ENCODE data around the gene FLYWCH1.

Gene FLYWCH1

DNA sequence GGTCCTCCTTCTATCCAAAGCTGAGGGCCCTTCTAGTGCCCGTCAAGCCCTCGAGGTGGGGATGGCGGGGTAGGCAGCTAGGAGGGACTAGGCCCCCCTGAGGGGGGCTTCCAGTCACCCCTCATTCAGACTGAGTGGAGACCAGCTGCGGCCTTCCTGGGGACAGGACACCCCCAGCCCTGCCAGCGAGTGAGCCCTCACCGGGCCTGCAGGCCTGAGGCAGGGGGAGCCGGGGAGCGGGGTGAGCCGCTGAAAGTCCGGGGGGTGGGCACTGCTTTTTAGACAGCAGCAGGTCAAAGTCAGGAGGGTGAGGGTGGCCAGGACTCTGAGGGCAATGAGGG lies 43.7 kb downstream of the FLYWCH1 start:
- H3K27me3 ChIP-seq (ENCODE audit: insufficient read depth, low read length), result no peaks in the 10 kb centered on the region
- peaks cover 15% of the 10 kb centered on the region for H3K4me1 ChIP-seq (ENCODE audit: insufficient read depth, low read length)
- whole genome bisulfite sequencing, result 80% methylated on average over 10 of the region's 10 CpGs
- no peaks in the 10 kb centered on the region for H3K36me3 ChIP-seq (ENCODE audit: insufficient read depth, low read length)
- H3K27ac ChIP-seq (ENCODE audit: low read depth, low read length), result no peak overlapping the region
- H3K9me3 ChIP-seq (ENCODE audit: insufficient read depth, low read depth, low read length), result no peaks in the 10 kb centered on the region
- no peak overlapping the region for H3K9ac ChIP-seq (ENCODE audit: low read depth, low read length)
- no peak overlapping the region for H3K4me3 ChIP-seq (ENCODE audit: low read length)

DNA sequence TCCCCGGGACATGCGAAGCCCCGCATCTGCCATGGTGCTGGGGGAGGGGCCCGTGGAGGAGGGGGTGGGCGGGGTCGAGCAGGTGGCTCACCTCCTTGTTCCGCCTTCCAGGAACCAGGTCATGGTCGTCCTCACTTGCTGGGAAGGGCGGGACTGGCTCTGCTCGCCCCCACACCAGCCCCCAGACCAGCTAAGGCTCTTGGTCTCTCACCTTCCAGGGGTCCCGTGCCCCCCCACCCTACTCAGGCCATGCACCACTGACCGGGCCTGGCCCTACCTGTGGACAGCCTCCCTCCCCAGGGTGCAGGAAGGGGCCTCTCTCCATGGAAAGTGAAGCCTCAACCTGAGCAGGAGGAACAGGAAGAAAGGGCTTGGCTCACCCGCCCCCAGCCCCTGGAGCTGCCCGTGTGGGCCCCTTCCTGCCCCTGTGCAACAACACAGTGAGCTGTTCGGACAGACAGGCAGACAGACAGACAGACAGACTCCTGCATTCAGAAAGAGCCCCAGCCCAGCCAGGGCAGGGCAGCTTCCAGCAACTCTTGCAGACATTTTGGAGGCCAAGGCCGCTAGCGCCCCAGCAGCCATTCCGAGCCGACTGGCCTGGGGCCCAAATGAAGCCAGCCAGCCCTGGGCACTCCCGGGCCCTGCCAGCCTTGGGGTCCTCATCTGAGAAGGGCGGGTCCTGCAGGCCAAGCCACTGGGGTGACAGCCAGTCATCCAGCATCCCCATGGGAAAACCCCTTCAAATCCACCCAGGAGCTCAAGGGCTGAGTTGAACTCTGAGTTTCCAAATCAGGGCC lies 44.2 kb downstream of the FLYWCH1 start:
- H3K9ac ChIP-seq (ENCODE audit: low read depth, low read length), result no peak overlapping the region

DNA sequence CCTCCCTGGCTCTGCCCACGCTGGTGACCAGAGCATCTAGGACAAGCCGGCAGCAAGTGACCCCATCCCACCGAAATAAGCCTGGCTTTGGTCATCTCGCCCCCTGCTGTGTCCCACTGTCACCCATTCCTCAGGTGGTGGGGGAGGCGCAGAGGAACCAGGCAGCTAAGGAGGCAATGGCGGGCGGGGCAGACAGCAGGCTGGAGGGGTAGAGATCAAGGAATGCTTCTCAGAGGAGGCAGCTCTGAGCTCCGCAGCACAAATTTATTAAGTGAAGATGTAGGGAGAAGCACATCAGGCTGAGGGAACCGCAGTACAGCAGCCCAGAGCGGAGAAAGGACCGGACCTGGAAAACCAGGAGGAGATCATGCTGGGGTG lies 44.8 kb downstream of the FLYWCH1 start:
- no peaks in the 10 kb centered on the region for H3K27me3 ChIP-seq (ENCODE audit: insufficient read depth, low read length)
- 84% methylated on average over 11 of the region's 11 CpGs for WGBS
- no peak overlapping the region for H3K4me3 ChIP-seq (ENCODE audit: low read length)
- peaks cover 15% of the 10 kb centered on the region for H3K4me1 ChIP-seq (ENCODE audit: insufficient read depth, low read length)
- H3K27ac ChIP-seq (ENCODE audit: low read depth, low read length), result no peak overlapping the region
- no peaks in the 10 kb centered on the region for H3K36me3 ChIP-seq (ENCODE audit: insufficient read depth, low read length)
- H3K9ac ChIP-seq (ENCODE audit: low read depth, low read length), result no peak overlapping the region
- no peaks in the 10 kb centered on the region for H3K9me3 ChIP-seq (ENCODE audit: insufficient read depth, low read depth, low read length)

More for the DNA sequence above, 44.2 kb downstream of the FLYWCH1 start:
- Histone ChIP-seq H3K27ac (ENCODE audit: low read depth, low read length) (no peak overlapping the region), H3K4me3 (ENCODE audit: low read length) (no peak overlapping the region), H3K9me3 (ENCODE audit: insufficient read depth, low read depth, low read length) (no peaks in the 10 kb centered on the region), H3K27me3 (ENCODE audit: insufficient read depth, low read length) (no peaks in the 10 kb centered on the region), H3K4me1 (ENCODE audit: insufficient read depth, low read length) (peaks cover 15% of the 10 kb centered on the region), H3K36me3 (ENCODE audit: insufficient read depth, low read length) (no peaks in the 10 kb centered on the region)
- 60% methylated on average over 21 of the region's 21 CpGs for WGBS

DNA sequence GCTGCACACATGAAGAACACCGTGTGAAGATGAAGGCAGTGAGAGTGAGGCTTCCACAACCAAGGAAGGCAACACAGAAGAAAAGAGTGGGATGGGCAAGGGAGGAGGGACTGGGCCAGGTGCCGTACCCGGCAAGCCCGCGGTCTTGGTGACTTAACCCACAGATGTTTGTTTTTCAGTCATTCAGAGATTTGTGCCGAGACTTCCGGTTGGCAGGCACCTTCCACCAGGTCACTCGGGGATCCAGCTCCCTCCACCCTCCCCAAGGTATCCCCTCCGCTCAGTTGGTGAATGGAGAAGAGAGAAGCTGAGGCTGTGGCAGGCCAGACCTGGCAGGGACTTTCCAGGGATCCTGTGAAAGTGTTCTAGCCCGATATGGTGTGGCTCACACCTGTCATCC lies 47.5 kb downstream of the FLYWCH1 start:
- 82% methylated on average over 9 of the region's 10 CpGs for WGBS
- no peak overlapping the region for H3K9ac ChIP-seq (ENCODE audit: low read depth, low read length)
- H3K36me3 ChIP-seq (ENCODE audit: insufficient read depth, low read length), result no peaks in the 10 kb centered on the region
- peaks cover 14% of the 10 kb centered on the region for H3K27me3 ChIP-seq (ENCODE audit: insufficient read depth, low read length)
- H3K27ac ChIP-seq (ENCODE audit: low read depth, low read length), result no peak overlapping the region
- H3K4me1 ChIP-seq (ENCODE audit: insufficient read depth, low read length), result peaks cover 22% of the 10 kb centered on the region
- H3K4me3 ChIP-seq (ENCODE audit: low read length), result no peak overlapping the region
- H3K9me3 ChIP-seq (ENCODE audit: insufficient read depth, low read depth, low read length), result no peaks in the 10 kb centered on the region

DNA sequence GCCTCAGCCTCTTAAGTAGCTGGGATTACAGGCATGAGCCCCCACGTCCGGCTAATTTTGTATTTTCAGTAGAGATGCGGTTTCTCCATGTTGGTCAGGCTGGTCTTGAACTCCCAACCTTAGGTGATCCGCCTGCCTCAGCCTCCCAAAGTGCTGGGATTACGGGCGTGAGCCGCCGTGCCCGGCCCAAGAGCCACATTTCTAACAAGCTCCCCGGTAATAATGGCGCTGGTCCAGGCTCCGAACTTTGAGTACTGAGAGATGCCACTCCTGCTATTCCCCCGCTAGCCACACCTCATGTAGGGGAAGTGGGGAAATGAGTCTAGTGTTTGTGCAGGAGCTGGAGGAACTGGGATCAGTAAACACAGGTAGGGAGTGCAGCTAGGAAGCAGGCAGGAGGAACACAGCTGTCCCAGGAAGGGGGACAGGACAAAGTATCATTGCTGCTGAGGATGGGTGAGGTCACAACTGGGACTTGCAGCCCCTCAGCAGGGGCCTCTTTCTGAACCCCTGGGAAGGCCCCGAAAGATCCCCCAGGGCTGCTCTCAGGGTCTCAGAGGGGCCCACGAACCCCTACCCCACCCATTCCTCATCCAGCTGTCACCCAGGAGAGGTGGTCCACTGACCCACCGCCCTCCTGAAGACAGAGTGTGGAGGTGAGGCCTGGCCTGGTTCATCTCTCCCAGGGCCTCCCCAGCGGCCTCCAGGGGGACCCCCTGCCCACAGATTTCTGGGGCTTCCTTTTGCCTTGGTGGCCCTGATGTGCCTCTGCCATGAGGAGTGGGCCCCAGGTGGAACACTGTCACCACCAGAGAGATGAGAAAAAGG lies 48.7 kb downstream of the FLYWCH1 start:
- Histone ChIP-seq H3K27me3 (ENCODE audit: insufficient read depth, low read length) (peaks cover 14% of the 10 kb centered on the region), H3K9me3 (ENCODE audit: insufficient read depth, low read depth, low read length) (no peaks in the 10 kb centered on the region), H3K36me3 (ENCODE audit: insufficient read depth, low read length) (no peaks in the 10 kb centered on the region), H3K27ac (ENCODE audit: low read depth, low read length) (no peak overlapping the region), H3K4me1 (ENCODE audit: insufficient read depth, low read length) (peaks cover 16% of the 10 kb centered on the region), H3K4me3 (ENCODE audit: low read length) (no peak overlapping the region), H3K9ac (ENCODE audit: low read depth, low read length) (no peak overlapping the region)
- 83% methylated on average over 17 of the region's 17 CpGs for WGBS

DNA sequence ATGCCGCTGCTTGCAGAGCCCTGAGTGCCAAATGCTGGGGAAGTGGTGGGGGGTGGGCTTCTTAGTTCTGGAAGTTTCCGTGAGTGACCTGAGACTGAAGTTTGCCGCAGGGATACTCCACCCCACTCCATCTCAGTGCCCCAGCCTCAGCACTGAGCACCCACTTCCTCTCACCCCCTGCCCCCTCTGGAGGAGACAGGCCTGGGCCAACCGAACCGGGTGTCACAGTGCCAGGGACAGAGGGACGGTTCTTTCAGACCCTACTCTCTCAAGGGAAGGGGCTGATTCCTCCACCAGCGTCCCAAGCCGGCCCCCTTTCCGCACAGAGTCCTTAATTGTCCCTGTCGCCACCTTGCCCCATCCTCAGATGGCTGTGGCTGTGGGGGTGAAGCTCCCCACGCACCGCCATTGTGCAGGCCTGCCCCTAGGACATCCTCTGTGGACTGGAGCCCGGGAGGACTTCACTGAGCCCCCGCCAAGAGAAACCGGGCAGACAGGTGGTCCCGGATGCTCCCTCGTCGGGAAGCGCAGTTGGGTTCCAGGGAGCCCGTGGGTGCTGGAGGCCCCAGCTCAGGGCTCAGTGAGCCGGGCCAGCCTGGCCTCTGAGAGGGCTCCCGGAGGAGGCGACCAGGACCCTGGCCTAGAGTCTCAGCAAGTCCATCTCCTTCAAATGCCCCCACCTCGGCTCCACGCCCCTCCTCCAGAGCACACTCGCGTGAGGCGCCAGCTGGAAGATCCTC lies 50.8 kb downstream of the FLYWCH1 start:
- H3K27me3 ChIP-seq (ENCODE audit: insufficient read depth, low read length), result peaks cover 30% of the 10 kb centered on the region
- H3K9ac ChIP-seq (ENCODE audit: low read depth, low read length), result 0 out of 2 replicates have a peak overlapping the region, but pooled peaks have one; percentile 26
- H3K36me3 ChIP-seq (ENCODE audit: insufficient read depth, low read length), result no peaks in the 10 kb centered on the region
- 52% methylated on average over 28 of the region's 28 CpGs for WGBS
- H3K27ac ChIP-seq (ENCODE audit: low read depth, low read length), result no peak overlapping the region; the same call in 1 of the 2 replicates
- H3K4me3 ChIP-seq (ENCODE audit: low read length), result peak overlapping the region; percentile 70
- H3K9me3 ChIP-seq (ENCODE audit: insufficient read depth, low read depth, low read length), result no peaks in the 10 kb centered on the region
- peaks cover 7% of the 10 kb centered on the region for H3K4me1 ChIP-seq (ENCODE audit: insufficient read depth, low read length)

DNA sequence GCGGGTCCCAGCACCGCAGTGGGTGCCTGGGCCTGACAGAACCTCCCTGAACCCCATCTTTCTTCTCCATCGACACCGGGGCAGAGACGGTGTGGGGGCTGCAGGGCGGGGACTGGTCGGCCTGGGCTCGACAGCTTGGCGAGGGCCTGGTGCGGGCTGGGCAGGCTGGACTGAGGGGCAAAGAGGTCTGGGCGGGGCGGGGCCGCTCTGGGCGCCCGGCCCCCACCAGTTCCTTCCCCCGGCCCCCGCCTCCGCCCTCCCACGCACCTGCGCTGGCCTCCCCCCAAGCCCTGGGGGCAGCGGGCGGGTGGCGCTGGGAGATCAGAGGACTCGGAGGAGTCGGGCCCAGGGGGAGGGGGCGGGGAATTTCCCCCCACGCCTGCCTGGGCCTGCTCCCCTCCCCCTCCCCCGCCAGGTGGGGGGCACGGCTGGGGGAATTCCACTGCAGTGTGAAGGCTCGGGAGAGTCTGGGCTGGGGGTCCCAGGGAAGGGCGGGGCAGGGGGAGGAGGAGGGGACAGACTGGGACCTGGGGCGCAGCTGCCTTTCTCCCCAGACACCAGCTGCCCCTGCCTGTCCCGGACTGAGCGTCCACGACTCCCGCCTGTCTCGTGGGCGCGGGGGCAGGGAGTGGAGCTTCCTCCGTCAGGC lies 51.5 kb downstream of the FLYWCH1 start:
- Histone ChIP-seq H3K36me3 (ENCODE audit: insufficient read depth, low read length) (no peaks in the 10 kb centered on the region), H3K27me3 (ENCODE audit: insufficient read depth, low read length) (peaks cover 37% of the 10 kb centered on the region), H3K27ac (ENCODE audit: low read depth, low read length) (peak overlapping the region; percentile 74; the same call in 1 of the 2 replicates), H3K9ac (ENCODE audit: low read depth, low read length) (peak overlapping the region; percentile 66), H3K9me3 (ENCODE audit: insufficient read depth, low read depth, low read length) (no peaks in the 10 kb centered on the region), H3K4me1 (ENCODE audit: insufficient read depth, low read length) (peaks cover 7% of the 10 kb centered on the region), H3K4me3 (ENCODE audit: low read length) (peak overlapping the region; percentile 70)
- 1% methylated on average over 21 of the region's 40 CpGs for WGBS

DNA sequence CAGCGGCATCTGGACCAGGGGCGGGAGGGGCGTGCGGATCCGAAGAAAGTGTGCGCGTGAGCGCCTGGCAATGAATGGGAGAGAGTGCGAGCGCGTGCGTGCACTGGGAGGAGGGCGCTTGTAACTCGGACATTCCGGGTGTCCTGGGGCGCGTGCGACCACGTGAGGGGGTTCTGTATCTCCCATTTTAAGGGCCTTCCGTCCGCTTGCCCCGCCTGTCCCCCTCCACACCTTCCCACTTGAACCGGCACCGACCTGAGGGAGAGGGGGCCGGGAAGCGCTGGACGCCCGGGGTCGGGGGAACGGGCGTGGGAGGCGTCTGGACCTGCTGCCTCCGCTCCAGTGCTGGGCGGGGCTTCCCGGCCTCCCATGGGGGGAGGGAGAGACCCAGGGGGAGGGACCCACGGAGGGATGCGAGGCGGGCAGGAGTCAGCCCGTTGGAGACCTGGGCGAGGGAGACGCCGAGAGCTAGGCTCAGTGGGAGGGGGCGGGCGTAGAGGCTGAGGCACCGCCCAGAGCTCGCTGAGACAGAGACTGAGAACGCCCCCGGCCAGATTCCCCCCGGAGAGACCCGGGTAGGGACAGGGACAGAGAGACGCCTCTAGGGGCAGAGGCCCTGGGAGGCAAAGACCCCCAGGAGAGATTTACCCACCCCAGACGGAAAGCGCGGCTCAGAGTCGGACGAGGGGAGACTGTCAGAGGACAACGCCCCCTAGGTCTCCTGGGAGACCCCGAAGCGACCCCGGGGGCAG lies 52.2 kb downstream of the FLYWCH1 start, which contains the start of gene KREMEN2:
Gene KREMEN2 (plus strand): TSS at position 553 of the 752 bp plus-strand sequence. CDS start 246 bp downstream, outside the sequence.
- peak within 1 kb of the TSS; percentile 74; the same call in 1 of the 2 replicates for H3K27ac ChIP-seq (ENCODE audit: low read depth, low read length)
- H3K9me3 ChIP-seq (ENCODE audit: insufficient read depth, low read depth, low read length), result no peaks in the 10 kb centered on the region
- H3K9ac ChIP-seq (ENCODE audit: low read depth, low read length), result peak within 1 kb of the TSS; percentile 66
- under 1% methylated on average over 60 of the region's 60 CpGs for WGBS
- peak within 1 kb of the TSS; percentile 70 for H3K4me3 ChIP-seq (ENCODE audit: low read length)
- H3K4me1 ChIP-seq (ENCODE audit: insufficient read depth, low read length), result peaks cover 7% of the 10 kb centered on the region
- peaks cover 40% of the 10 kb centered on the region for H3K27me3 ChIP-seq (ENCODE audit: insufficient read depth, low read length)
- H3K36me3 ChIP-seq (ENCODE audit: insufficient read depth, low read length), result no peaks in the 10 kb centered on the region

DNA sequence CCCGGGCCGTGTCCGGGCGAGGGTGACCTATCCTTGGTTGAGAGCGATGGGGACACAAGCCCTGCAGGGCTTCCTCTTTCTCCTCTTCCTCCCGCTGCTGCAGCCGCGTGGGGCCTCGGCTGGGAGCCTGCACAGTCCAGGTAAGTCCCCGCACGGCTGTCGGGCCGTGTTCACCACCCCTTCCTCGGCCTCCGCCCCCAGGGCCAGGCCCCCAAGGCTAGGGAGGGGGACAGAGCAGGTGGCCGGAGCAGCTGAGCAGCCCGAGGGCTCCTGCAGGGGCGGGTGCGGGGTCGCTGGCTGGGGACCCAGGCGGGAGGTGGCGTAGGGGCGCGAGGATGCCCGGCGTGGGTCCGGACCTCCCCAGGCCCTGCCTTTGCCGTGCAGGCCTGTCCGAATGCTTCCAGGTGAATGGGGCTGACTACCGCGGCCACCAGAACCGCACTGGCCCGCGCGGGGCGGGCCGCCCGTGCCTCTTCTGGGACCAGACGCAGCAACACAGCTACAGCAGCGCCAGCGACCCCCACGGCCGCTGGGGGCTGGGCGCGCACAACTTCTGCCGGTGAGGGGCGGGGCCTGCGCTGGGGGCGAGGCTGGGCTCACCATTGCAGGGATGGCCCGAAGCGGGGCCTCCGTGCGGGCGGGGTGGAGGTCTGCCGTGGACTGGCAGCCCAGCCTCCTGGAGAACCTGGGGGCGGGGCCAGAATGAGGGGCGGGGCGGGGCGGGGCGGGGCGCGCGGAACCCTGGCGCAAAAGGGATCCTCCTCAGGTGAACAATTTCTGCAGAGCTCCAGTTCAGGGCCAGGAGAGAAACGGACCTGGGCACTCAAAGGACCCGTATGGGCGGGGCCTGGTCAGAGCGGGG lies 53.0 kb downstream of the FLYWCH1 start:
- Histone ChIP-seq H3K9ac (ENCODE audit: low read depth, low read length) (0 out of 2 replicates have a peak overlapping the region, but pooled peaks have one; percentile 35), H3K36me3 (ENCODE audit: insufficient read depth, low read length) (no peaks in the 10 kb centered on the region), H3K4me3 (ENCODE audit: low read length) (peak overlapping the region; percentile 70), H3K27ac (ENCODE audit: low read depth, low read length) (peak overlapping the region; percentile 46; the same call in 1 of the 2 replicates), H3K27me3 (ENCODE audit: insufficient read depth, low read length) (peaks cover 40% of the 10 kb centered on the region), H3K9me3 (ENCODE audit: insufficient read depth, low read depth, low read length) (no peaks in the 10 kb centered on the region), H3K4me1 (ENCODE audit: insufficient read depth, low read length) (peaks cover 7% of the 10 kb centered on the region)
- WGBS, result under 1% methylated on average over 68 of the region's 68 CpGs
